Measurements from ENCODE around the gene KCNH1. TPM values are rescaled to one million over a fixed set of nuclear protein-coding genes. Genes with fewer than 3 reads are reported as not detected.

Gene KCNH1
- total and polyA plus RNA-seq, 2 experiments from 2014 or later = 0.28 TPM; not detected in 1

GRCh38 chr1:210821615-210822014, 312.3 kb downstream of the KCNH1 start:
- no peak overlapping the region for H2AFZ ChIP-seq
- H4K20me1 ChIP-seq (replicated peaks; ENCODE audit: insufficient read depth) = no peaks in the 10 kb centered on the region
- H3K36me3 Mint-ChIP-seq (ENCODE audit: low read depth) = no peaks in the 10 kb centered on the region
- H3K4me3 ChIP-seq = no peak overlapping the region
- H3K4me1 Mint-ChIP-seq = no peaks in the 10 kb centered on the region
- no peaks in the 10 kb centered on the region for H3K27me3 Mint-ChIP-seq (ENCODE audit: insufficient read depth, low read depth, poor library complexity)
- H3K4me1 ChIP-seq (ENCODE audit: insufficient read depth) = no peaks in the 10 kb centered on the region
- H3F3A ChIP-seq (replicated peaks; ENCODE audit: low read depth) = no peaks in the 10 kb centered on the region
- no peak for DNase-seq (ENCODE audit: low spot score)
- TF ChIP-seq NANOG (IDR thresholded peaks at IDR 0.05; ENCODE audit: borderline replicate concordance) (no peak), ZNF114 (CRISPR knock-in tag; IDR thresholded peaks at IDR 0.05) (no peak), POLR2AphosphoS5 (IDR thresholded peaks at IDR 0.05; ENCODE audit: low read depth) (no peak), ZNF331 (CRISPR knock-in tag; IDR thresholded peaks at IDR 0.05; ENCODE audit: low read depth) (no peak), EZH2phosphoT487 (IDR thresholded peaks at IDR 0.05; ENCODE audit: unreplicated experiment) (no peak), EZH2 (IDR thresholded peaks at IDR 0.05; ENCODE audit: low read depth, unreplicated experiment) (no peak), STAT1 (IDR thresholded peaks at IDR 0.05; ENCODE audit: unreplicated experiment) (no peak), REST (IDR thresholded peaks at IDR 0.05; ENCODE audit: unreplicated experiment) (no peak), CTCF (conservative IDR thresholded peaks at IDR 0.05; ENCODE audit: low read depth in 2 of 2) (no peak), ETS1 (IDR thresholded peaks at IDR 0.05) (no peak), CREB1 (CRISPR knock-in tag; IDR thresholded peaks at IDR 0.05; ENCODE audit: low read depth) (no peak), JUNB (IDR thresholded peaks at IDR 0.05; ENCODE audit: unreplicated experiment) (no peak)
- TF ChIP-seq, protein P1, sequence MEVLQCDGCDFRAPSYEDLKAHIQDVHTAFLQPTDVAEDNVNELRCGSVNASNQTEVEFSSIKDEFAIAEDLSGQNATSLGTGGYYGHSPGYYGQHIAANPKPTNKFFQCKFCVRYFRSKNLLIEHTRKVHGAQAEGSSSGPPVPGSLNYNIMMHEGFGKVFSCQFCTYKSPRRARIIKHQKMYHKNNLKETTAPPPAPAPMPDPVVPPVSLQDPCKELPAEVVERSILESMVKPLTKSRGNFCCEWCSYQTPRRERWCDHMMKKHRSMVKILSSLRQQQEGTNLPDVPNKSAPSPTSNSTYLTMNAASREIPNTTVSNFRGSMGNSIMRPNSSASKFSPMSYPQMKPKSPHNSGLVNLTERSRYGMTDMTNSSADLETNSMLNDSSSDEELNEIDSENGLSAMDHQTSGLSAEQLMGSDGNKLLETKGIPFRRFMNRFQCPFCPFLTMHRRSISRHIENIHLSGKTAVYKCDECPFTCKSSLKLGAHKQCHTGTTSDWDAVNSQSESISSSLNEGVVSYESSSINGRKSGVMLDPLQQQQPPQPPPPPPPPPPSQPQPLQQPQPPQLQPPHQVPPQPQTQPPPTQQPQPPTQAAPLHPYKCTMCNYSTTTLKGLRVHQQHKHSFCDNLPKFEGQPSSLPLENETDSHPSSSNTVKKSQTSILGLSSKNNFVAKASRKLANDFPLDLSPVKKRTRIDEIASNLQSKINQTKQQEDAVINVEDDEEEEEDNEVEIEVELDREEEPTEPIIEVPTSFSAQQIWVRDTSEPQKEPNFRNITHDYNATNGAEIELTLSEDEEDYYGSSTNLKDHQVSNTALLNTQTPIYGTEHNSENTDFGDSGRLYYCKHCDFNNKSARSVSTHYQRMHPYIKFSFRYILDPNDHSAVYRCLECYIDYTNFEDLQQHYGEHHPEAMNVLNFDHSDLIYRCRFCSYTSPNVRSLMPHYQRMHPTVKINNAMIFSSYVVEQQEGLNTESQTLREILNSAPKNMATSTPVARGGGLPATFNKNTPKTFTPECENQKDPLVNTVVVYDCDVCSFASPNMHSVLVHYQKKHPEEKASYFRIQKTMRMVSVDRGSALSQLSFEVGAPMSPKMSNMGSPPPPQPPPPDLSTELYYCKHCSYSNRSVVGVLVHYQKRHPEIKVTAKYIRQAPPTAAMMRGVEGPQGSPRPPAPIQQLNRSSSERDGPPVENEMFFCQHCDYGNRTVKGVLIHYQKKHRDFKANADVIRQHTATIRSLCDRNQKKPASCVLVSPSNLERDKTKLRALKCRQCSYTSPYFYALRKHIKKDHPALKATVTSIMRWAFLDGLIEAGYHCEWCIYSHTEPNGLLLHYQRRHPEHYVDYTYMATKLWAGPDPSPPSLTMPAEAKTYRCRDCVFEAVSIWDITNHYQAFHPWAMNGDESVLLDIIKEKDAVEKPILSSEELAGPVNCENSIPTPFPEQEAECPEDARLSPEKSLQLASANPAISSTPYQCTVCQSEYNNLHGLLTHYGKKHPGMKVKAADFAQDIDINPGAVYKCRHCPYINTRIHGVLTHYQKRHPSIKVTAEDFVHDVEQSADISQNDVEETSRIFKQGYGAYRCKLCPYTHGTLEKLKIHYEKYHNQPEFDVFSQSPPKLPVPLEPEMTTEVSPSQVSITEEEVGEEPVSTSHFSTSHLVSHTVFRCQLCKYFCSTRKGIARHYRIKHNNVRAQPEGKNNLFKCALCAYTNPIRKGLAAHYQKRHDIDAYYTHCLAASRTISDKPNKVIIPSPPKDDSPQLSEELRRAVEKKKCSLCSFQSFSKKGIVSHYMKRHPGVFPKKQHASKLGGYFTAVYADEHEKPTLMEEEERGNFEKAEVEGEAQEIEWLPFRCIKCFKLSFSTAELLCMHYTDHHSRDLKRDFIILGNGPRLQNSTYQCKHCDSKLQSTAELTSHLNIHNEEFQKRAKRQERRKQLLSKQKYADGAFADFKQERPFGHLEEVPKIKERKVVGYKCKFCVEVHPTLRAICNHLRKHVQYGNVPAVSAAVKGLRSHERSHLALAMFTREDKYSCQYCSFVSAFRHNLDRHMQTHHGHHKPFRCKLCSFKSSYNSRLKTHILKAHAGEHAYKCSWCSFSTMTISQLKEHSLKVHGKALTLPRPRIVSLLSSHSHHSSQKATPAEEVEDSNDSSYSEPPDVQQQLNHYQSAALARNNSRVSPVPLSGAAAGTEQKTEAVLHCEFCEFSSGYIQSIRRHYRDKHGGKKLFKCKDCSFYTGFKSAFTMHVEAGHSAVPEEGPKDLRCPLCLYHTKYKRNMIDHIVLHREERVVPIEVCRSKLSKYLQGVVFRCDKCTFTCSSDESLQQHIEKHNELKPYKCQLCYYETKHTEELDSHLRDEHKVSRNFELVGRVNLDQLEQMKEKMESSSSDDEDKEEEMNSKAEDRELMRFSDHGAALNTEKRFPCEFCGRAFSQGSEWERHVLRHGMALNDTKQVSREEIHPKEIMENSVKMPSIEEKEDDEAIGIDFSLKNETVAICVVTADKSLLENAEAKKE (CRISPR knock-in tag; IDR thresholded peaks at IDR 0.05) = no peak
- H3K27ac Mint-ChIP-seq = no peak overlapping the region
- no peaks in the 10 kb centered on the region for H3K9me2 ChIP-seq (ENCODE audit: insufficient read depth)
- no peak overlapping the region for H3K27ac ChIP-seq (ENCODE audit: low read depth)
- no peaks in the 10 kb centered on the region for H3K79me2 ChIP-seq (replicated peaks; ENCODE audit: insufficient read depth)
- no peak overlapping the region for H3K4me2 ChIP-seq
- no peak for ATAC-seq
- H3K9me3 Mint-ChIP-seq = no peaks in the 10 kb centered on the region
- H3K36me3 ChIP-seq (ENCODE audit: insufficient read depth) = no peaks in the 10 kb centered on the region
- no peak overlapping the region for H3K4me3 Mint-ChIP-seq
- no peaks in the 10 kb centered on the region for H3K27me3 ChIP-seq (ENCODE audit: insufficient read depth)

All from GM23338 (cell line).